K562 (cell line): ENCODE measurements around the gene HES5. TPM values are rescaled to one million over a fixed set of nuclear protein-coding genes. Genes with fewer than 3 reads are reported as not detected.
A peak's percentile ranks its signal among the peaks of the same experiment; 100 is the strongest.

ENCODE experiments used
- ARID4B ChIP-seq: sonication (generic); formaldehyde crosslinking; IDR thresholded peaks from 2 replicates; pipeline ENCODE4 v1.8.0; 2022; ENCODE audit warnings: mild to moderate bottlenecking, missing genetic modification reagents
- MCM3 ChIP-seq: fragments of 450-650 bp; IDR thresholded peaks from 2 replicates; pipeline ENCODE4 v1.6.1; 2016
- MCM5 ChIP-seq: fragments of 450-650 bp; IDR thresholded peaks from 2 replicates; pipeline ENCODE4 v1.6.1; 2016; ENCODE audit warnings: low read depth
- MIER1 ChIP-seq: fragments of 450-650 bp; IDR thresholded peaks from 2 replicates; pipeline ENCODE4 v1.6.1; 2016; ENCODE audit warnings: antibody characterized with exemption, mild to moderate bottlenecking, low read depth
- POU5F1 ChIP-seq: fragments of 150-350 bp; IDR thresholded peaks from 2 replicates; pipeline ENCODE4 v1.6.1; 2014; ENCODE audit warnings: borderline replicate concordance, low read length, low read depth, mild to moderate bottlenecking; ENCODE audit not compliant: partially characterized antibody
- PRMT5 ChIP-seq: sonication (generic); formaldehyde crosslinking; IDR thresholded peaks from 2 replicates; pipeline ENCODE4 v1.5.0; 2020; ENCODE audit warnings: missing genetic modification reagents
- ZBTB2 ChIP-seq: fragments of 450-650 bp; IDR thresholded peaks from 2 replicates; pipeline ENCODE4 v1.6.1; 2016; ENCODE audit warnings: antibody characterized with exemption
- polyA plus RNA-seq, 8 experiments: library from polyadenylated mRNA; depleted of rRNA in 4 of 8; stranded (reverse) in 5 of 8; unstranded in 3 of 8; fragments of >200 nt; fragmentation: Nextera tagmentation in 2 of 8; fragmentation: Illumina TruSeq in 1 of 8; extraction: Ambion mirVana in 2 of 8; extraction: Trizol in 1 of 8; gene quantifications; 2 replicates each; pipeline versions ENCODE4 v1.2.1 to v1.2.3, GENCODE V29; 2011 to 2014; ENCODE audit warnings: inconsistent platforms in 1 of 8, missing spikeins in 1 of 8
- total RNA-seq, 7 experiments: library from RNA; depleted of rRNA in 6 of 7; stranded (reverse); fragments of >200 nt in 6 of 7; fragmentation: Illumina TruSeq in 2 of 7; extraction: Trizol in 2 of 7; gene quantifications; 2 replicates each; pipeline versions ENCODE4 v1.2.1 to v1.2.3, GENCODE V29; 2011 to 2021; ENCODE audit warnings: low replicate concordance in 1 of 7

Gene HES5
- total and polyA plus RNA-seq, 9 of the 15 experiments (the other 6 are each of a cell fraction or from before 2014, with no cell fraction given) = not detected

DNA sequence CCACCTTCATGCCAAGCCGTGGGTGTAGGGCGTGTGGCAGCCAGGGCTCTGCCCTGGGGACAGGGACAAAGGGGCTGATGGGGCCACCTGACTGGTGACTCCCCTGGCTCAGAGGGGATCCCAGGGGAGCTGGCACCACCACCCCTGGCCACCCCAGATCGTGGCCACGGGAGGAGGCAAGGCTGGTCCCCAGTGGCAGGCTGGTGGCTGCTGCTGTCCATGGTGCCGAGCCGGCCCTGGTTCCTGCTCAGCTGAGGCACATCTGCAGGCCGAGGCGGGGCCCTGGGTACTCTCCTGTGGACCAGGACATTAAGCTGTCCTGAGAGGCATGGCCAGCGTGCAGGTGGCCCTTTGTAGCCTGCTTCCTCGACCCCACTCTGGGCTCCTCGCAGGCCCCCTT is 47.5 kb downstream of the HES5 start (continued):
- TF ChIP-seq ARID4B (CRISPR knock-in tag) = peak; percentile 22; the same call in 1 of the 2 replicates
- TF ChIP-seq MCM5 = no peak
- peak; percentile 80 for TF ChIP-seq MIER1
- no peak for TF ChIP-seq POU5F1
- peak; percentile 49; the same call in 1 of the 2 replicates for TF ChIP-seq PRMT5 (CRISPR knock-in tag)
- TF ChIP-seq MCM3 = no peak
- no peak for TF ChIP-seq ZBTB2
